ENCODE results near the gene ARMC3. TPM values are rescaled to one million over a fixed set of nuclear protein-coding genes. Genes with fewer than 3 reads are reported as not detected.

ARMC3 gene
- total and polyA plus RNA-seq, 2 experiments from 2014 or later: 0.24 TPM; not detected in 1

DNA sequence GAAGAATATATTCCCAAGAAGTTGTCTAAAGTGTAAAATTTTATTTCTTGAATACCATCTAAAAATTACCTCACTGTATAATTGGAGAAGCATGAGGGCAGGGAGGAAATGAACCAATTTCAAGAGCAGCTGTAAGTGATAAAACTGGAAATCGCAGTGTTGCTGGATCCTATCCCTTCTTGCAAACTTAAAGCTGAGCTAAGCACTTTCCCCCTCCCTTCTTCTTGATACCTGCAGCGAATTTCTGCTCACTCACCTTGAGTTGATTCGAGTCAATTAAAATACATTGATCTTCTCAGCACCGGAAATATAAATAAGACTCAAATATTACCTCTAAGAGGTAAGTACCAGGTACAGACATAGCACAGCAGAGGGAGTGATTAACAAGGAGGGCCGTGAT is 65.5 kb downstream of the ARMC3 start:
- peaks cover 10% of the 10 kb centered on the region for H3K27me3 Mint-ChIP-seq (ENCODE audit: insufficient read depth, low read depth, poor library complexity)
- Histone ChIP-seq H3K4me2 (no peak overlapping the region), H3K9me2 (ENCODE audit: insufficient read depth) (no peaks in the 10 kb centered on the region), H2AFZ (no peak overlapping the region), H3K4me1 (ENCODE audit: insufficient read depth) (peaks cover 19% of the 10 kb centered on the region), H3K27me3 (ENCODE audit: insufficient read depth) (no peaks in the 10 kb centered on the region), H3K4me3 (no peak overlapping the region), H3F3A (replicated peaks; ENCODE audit: low read depth) (no peaks in the 10 kb centered on the region), H4K20me1 (replicated peaks; ENCODE audit: insufficient read depth) (no peaks in the 10 kb centered on the region), H3K27ac (ENCODE audit: low read depth) (no peak overlapping the region), H3K36me3 (ENCODE audit: insufficient read depth) (no peaks in the 10 kb centered on the region), H3K79me2 (replicated peaks; ENCODE audit: insufficient read depth) (no peaks in the 10 kb centered on the region)
- H3K36me3 Mint-ChIP-seq (ENCODE audit: low read depth): no peaks in the 10 kb centered on the region
- no peak for ATAC-seq
- TF ChIP-seq STAT1 (IDR thresholded peaks at IDR 0.05; ENCODE audit: unreplicated experiment): no peak
- no peak for TF ChIP-seq CREB1 (CRISPR knock-in tag; IDR thresholded peaks at IDR 0.05; ENCODE audit: low read depth)
- TF ChIP-seq POLR2AphosphoS5 (IDR thresholded peaks at IDR 0.05; ENCODE audit: low read depth): no peak
- TF ChIP-seq ZNF331 (CRISPR knock-in tag; IDR thresholded peaks at IDR 0.05; ENCODE audit: low read depth): no peak
- TF ChIP-seq, protein P1, sequence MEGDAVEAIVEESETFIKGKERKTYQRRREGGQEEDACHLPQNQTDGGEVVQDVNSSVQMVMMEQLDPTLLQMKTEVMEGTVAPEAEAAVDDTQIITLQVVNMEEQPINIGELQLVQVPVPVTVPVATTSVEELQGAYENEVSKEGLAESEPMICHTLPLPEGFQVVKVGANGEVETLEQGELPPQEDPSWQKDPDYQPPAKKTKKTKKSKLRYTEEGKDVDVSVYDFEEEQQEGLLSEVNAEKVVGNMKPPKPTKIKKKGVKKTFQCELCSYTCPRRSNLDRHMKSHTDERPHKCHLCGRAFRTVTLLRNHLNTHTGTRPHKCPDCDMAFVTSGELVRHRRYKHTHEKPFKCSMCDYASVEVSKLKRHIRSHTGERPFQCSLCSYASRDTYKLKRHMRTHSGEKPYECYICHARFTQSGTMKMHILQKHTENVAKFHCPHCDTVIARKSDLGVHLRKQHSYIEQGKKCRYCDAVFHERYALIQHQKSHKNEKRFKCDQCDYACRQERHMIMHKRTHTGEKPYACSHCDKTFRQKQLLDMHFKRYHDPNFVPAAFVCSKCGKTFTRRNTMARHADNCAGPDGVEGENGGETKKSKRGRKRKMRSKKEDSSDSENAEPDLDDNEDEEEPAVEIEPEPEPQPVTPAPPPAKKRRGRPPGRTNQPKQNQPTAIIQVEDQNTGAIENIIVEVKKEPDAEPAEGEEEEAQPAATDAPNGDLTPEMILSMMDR (conservative IDR thresholded peaks at IDR 0.05; ENCODE audit: low read depth in 2 of 2): no peak
- no peak for TF ChIP-seq NANOG (IDR thresholded peaks at IDR 0.05; ENCODE audit: borderline replicate concordance)
- TF ChIP-seq, protein P2, sequence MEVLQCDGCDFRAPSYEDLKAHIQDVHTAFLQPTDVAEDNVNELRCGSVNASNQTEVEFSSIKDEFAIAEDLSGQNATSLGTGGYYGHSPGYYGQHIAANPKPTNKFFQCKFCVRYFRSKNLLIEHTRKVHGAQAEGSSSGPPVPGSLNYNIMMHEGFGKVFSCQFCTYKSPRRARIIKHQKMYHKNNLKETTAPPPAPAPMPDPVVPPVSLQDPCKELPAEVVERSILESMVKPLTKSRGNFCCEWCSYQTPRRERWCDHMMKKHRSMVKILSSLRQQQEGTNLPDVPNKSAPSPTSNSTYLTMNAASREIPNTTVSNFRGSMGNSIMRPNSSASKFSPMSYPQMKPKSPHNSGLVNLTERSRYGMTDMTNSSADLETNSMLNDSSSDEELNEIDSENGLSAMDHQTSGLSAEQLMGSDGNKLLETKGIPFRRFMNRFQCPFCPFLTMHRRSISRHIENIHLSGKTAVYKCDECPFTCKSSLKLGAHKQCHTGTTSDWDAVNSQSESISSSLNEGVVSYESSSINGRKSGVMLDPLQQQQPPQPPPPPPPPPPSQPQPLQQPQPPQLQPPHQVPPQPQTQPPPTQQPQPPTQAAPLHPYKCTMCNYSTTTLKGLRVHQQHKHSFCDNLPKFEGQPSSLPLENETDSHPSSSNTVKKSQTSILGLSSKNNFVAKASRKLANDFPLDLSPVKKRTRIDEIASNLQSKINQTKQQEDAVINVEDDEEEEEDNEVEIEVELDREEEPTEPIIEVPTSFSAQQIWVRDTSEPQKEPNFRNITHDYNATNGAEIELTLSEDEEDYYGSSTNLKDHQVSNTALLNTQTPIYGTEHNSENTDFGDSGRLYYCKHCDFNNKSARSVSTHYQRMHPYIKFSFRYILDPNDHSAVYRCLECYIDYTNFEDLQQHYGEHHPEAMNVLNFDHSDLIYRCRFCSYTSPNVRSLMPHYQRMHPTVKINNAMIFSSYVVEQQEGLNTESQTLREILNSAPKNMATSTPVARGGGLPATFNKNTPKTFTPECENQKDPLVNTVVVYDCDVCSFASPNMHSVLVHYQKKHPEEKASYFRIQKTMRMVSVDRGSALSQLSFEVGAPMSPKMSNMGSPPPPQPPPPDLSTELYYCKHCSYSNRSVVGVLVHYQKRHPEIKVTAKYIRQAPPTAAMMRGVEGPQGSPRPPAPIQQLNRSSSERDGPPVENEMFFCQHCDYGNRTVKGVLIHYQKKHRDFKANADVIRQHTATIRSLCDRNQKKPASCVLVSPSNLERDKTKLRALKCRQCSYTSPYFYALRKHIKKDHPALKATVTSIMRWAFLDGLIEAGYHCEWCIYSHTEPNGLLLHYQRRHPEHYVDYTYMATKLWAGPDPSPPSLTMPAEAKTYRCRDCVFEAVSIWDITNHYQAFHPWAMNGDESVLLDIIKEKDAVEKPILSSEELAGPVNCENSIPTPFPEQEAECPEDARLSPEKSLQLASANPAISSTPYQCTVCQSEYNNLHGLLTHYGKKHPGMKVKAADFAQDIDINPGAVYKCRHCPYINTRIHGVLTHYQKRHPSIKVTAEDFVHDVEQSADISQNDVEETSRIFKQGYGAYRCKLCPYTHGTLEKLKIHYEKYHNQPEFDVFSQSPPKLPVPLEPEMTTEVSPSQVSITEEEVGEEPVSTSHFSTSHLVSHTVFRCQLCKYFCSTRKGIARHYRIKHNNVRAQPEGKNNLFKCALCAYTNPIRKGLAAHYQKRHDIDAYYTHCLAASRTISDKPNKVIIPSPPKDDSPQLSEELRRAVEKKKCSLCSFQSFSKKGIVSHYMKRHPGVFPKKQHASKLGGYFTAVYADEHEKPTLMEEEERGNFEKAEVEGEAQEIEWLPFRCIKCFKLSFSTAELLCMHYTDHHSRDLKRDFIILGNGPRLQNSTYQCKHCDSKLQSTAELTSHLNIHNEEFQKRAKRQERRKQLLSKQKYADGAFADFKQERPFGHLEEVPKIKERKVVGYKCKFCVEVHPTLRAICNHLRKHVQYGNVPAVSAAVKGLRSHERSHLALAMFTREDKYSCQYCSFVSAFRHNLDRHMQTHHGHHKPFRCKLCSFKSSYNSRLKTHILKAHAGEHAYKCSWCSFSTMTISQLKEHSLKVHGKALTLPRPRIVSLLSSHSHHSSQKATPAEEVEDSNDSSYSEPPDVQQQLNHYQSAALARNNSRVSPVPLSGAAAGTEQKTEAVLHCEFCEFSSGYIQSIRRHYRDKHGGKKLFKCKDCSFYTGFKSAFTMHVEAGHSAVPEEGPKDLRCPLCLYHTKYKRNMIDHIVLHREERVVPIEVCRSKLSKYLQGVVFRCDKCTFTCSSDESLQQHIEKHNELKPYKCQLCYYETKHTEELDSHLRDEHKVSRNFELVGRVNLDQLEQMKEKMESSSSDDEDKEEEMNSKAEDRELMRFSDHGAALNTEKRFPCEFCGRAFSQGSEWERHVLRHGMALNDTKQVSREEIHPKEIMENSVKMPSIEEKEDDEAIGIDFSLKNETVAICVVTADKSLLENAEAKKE (CRISPR knock-in tag; IDR thresholded peaks at IDR 0.05): no peak
- TF ChIP-seq, protein P3, sequence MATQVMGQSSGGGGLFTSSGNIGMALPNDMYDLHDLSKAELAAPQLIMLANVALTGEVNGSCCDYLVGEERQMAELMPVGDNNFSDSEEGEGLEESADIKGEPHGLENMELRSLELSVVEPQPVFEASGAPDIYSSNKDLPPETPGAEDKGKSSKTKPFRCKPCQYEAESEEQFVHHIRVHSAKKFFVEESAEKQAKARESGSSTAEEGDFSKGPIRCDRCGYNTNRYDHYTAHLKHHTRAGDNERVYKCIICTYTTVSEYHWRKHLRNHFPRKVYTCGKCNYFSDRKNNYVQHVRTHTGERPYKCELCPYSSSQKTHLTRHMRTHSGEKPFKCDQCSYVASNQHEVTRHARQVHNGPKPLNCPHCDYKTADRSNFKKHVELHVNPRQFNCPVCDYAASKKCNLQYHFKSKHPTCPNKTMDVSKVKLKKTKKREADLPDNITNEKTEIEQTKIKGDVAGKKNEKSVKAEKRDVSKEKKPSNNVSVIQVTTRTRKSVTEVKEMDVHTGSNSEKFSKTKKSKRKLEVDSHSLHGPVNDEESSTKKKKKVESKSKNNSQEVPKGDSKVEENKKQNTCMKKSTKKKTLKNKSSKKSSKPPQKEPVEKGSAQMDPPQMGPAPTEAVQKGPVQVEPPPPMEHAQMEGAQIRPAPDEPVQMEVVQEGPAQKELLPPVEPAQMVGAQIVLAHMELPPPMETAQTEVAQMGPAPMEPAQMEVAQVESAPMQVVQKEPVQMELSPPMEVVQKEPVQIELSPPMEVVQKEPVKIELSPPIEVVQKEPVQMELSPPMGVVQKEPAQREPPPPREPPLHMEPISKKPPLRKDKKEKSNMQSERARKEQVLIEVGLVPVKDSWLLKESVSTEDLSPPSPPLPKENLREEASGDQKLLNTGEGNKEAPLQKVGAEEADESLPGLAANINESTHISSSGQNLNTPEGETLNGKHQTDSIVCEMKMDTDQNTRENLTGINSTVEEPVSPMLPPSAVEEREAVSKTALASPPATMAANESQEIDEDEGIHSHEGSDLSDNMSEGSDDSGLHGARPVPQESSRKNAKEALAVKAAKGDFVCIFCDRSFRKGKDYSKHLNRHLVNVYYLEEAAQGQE (IDR thresholded peaks at IDR 0.05; ENCODE audit: unreplicated experiment): no peak
- no peak for TF ChIP-seq ZNF114 (CRISPR knock-in tag; IDR thresholded peaks at IDR 0.05)
- TF ChIP-seq, protein P4, sequence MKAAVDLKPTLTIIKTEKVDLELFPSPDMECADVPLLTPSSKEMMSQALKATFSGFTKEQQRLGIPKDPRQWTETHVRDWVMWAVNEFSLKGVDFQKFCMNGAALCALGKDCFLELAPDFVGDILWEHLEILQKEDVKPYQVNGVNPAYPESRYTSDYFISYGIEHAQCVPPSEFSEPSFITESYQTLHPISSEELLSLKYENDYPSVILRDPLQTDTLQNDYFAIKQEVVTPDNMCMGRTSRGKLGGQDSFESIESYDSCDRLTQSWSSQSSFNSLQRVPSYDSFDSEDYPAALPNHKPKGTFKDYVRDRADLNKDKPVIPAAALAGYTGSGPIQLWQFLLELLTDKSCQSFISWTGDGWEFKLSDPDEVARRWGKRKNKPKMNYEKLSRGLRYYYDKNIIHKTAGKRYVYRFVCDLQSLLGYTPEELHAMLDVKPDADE (IDR thresholded peaks at IDR 0.05): no peak
- no peak overlapping the region for H3K4me3 Mint-ChIP-seq
- H3K27ac Mint-ChIP-seq: no peak overlapping the region
- no peaks in the 10 kb centered on the region; the same call in 2 of the 3 replicates for H3K9me3 Mint-ChIP-seq
- DNase-seq (ENCODE audit: low spot score): no peak
- H3K4me1 Mint-ChIP-seq: peaks cover 28% of the 10 kb centered on the region

Data from GM23338 (cell line).